HG03135 (cell line): Measurements from ENCODE around the gene CARD10.
"Not testable (repeated sequence)": the region's sequence is repeated elsewhere in the genome, so short reads cannot be mapped to it uniquely, and the experiment has no call there.

Experiments used
- ATAC-seq: cut with Tn5 transposase; IDR thresholded peaks from one replicate; pipeline ENCODE4 v1.9.1; 2021; ENCODE audit warnings: mild to moderate bottlenecking, moderate library complexity; ENCODE audit not compliant: unreplicated experiment

The CARD10 gene

DNA sequence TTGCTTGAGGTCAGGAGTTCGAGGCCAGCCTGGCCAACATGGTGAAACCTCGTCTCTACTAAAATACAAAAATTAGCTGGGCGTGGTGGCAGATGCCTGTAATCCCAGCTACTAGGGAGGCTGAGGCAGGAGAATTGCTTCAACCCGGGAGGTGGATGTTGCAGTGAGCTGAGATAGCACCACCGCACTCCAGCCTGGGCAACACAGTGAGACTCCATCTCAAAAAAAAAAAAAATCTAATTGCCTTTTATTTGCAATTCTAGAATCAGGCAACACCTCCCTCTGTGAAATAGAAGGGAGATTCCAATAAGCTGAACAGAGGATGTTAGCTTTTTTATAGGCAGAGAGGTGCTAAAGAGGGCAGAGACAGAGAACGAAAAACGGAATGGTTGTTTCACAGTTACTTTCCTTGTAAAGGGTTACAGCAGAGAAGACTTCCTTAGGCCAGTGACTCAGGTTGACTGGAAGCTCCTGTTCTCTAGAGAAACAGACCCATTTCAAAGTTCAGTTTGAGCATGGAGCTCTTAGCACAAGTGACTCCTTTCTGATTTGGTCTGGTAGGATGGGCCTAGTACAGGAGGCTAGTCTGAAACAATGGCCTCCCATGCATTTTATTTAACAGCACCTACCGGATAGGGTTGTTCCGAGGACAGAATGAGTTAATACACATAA is 8.0 kb upstream of the CARD10 start:
- not testable (repeated sequence) for ATAC-seq

DNA sequence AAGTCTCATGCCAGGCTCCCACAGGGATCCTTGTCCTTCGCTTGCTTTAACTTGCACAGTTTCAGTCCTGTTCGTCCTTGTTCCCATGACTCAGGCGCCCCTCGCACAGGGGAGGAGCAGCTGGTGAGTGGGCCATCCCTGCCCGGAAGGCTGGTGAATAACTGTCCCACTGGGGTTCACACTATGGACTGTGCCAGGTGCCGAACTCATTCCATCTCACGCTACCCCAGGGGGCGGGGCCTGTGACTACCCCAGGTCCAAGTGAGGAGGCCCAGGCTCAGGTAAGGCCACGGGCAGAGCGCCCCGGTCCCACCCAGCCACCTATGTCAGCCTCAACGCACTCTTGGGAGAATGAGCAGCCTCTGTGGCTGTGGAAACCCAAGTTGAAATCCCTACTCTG is 7.2 kb upstream of the CARD10 start:
- ATAC-seq: no peak

DNA sequence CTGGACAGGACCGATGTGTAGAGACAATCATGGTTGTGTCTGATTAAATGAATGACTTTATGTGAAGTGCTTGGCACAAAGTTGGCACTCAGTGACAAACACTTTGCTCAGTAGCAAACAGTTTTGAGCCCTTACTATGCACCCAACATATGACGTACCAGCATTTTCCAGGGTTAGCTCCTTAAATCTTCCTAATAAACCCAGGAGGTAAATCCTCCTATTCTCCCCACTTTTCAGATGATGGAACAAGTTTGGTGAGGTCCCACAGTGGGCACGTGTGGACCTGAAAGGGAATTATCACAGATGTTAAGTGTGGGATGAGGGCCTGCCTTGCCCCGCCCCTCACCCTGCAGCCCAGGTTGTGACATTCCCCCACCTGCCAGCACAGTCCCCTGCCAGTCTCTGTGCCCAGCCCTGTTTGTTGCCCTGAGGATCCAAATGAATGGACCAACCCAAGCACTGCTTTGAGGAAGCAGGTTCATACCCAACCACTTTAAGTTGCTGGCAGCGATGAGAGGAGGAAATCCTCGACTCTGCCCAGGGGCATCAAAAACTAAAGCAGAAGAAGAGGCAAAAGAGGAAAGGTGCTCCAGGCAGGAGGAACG is 6.6 kb upstream of the CARD10 start:
- ATAC-seq: no peak

DNA sequence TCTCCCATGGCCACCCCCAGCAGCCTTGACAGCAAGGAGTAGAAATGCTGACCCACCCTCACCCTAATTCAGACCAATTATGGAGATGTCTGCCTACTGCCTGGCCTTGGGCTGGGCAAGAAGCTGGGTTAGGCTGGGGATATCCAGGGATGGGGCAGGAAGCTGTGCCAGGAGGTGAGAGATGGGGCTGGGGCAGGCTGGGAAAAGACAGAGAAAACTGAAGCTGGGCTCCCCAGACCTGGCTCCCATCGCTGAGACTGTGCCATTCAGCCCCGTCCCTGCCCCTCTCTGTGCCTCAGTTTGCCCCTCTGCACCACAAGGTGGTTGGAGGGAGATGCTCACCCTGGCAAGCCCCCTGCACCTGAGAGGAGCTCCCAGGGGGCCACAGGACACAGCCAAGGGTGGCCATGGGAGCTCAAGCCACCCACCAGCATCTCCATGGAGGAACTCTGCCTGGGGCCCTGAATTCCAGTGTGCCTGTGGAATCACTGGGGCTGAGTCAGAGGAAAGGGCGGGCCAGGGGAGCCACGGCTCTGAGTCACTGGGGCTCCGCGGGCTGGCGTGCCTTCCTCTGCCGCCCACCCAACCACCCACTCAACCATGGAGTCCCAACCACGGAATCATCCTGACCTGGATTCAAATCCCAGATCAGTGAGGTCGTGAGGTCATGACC is 6.0 kb upstream of the CARD10 start:
- no peak for ATAC-seq

DNA sequence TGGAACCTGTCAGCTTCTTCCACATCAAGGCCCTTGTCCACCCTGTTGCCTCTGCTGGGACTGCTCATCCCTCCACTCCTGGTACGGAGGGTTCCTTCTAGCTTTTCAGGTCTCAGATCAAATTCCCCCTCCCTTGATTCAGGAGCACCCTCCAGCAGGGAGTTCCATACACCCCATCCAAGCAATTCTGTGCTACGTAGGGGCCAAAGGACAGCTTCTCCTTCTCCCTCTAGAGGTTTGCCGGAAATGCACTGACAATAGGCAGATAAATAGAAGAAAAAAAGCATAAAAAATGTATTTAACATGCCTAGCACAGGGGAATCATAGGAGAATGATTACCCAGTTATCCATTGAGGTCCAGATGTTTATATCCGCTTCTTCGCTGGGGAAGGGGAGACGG is 3.3 kb upstream of the CARD10 start:
- no peak for ATAC-seq

DNA sequence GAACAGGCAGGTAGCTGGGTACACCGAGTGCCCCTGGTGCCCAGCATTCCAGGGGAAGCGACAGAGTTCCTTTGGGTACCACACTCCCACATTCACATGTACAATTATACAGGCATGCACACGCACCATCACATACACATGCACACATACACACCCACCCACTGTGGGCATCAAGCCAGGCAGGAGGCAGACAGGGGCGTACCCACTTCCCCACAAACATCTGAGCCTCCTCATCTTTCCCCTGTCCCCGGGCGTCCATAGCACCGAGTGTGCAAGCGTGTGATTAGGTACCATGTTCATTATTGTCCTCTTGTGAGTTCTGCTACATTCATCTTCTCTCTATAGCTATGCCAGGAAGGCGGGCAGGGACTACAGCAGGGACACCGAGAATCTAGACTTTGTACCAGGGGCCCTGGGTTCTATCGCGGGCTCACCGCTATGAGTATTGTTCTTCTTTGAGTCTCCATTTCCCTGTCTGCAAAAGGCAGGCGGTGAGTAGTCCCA is 2.1 kb upstream of the CARD10 start:
- ATAC-seq: no peak

DNA sequence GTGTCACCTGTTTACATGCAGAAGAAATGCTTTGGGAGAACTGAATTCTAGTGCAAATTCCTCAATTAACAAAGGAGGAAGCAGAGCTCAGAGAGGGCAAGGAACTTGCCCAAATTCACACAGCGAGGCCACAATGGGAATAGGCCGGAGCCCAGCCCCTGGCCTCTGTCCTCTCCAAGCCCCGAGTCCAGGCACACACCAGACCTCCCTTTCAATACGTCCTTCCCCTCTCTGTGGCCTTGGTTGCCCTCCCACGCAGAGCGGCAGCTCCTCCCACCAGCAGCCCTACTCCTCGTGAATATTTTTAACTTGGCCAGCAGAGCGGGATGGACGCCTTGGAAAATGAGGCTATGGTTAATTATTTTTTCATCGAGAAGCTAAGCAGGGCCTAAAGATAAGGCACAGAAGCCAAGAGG is 1.6 kb upstream of the CARD10 start:
- ATAC-seq: no peak

DNA sequence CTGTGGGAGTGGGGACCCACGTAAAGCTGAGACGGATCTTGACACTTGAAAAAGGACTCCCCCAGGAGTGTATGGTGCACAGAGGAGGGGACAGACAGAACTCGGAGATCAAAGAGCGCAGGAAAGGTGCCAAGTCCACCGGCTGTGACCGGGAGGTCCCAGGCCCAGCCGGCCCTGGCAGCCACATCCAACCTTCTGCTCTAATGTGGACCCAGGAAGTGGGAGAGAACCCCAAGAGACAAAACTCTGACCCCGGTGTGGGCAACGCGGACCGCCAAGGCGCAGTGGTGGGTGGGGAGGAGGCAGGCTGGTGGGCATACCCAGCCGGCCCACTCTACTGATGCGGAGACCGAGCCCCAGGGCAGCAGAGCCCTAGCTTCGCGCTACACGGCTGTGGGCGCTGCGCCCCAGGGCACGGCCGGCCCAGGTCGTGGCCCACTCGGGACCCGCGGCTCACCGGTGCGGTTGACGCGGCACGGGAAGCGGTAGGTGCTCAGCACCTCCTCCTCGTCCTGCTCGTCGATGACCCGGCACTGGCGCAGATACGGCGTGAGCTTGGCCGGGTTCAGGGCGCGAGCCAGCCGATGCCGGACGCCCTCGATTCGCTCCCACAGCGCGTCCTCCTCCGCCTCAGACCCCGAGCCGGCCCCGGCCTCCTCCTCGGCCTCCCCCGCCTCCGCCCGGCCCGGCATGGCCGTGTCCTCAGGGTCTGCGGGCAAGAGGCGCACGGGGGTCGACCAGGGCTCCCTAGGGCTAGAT is 527 bp downstream of the CARD10 start:
- ATAC-seq: no peak

DNA sequence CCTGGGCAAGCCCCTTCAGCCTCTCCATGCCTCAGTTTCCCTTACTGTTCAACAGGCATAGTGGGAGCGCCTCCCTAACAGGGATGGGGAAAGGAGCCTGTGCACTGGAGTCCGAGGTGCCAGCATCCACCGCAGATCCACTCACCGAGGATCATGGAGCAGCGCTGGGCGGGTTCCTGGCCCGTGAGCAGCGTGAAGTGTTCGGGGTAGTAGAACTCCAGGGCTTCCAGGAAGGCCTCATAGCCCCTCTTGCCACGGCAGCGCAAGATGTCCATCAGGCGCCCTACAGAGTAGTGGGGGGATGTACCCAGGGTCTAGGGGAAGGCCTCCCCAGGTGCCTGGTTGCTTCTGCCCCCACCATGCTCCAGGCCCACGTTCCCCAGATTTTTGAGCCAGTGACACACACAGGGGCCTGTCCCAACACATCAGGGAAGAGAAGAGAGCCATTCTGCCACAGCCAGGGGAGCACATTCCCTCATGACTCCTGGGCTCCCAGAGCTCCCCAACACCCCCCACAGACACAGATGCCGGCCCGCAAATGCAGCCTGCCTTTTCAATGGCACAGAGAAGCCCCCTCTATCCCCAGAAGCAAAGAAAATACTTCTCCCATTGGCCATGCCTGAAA is 1.3 kb downstream of the CARD10 start:
- no peak for ATAC-seq

DNA sequence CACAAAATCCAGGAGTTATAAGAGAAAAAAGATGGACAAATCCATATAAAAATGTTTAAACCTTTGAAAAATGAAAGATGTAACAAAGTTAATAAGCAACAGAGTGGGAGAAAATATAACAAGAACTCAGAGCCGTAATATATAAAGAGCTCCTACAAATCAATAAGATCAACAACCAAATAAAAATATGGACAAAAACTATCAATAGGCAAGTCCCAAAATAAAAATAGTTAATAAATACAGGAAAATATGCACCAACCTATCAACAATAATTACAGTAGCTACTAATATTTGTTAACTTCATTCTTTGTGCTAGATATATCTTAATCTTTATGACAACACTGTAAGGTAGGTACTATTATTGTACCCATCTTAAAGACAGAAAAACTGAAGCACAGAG is 2.8 kb downstream of the CARD10 start:
- no peak for ATAC-seq

DNA sequence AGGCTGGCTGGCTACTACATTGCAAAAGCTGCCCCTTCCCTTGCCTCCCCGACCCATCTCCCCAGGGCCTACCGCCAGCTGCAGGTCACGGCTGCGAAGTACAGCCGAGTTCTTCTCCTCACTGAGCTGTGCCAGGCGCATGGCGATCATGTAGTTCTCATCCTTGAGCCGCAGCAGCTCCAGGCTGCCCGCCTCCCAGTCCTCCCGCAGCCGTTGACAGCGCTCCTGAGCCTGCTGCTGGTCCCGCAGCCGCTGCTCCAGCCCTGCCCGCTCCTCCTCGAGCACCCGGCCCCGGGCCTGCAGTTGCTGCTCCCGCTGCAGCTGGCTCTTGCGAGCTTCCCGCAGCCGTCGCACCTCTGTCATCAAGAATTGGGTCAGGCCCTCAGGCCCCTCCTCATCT is 3.3 kb downstream of the CARD10 start:
- ATAC-seq: no peak

DNA sequence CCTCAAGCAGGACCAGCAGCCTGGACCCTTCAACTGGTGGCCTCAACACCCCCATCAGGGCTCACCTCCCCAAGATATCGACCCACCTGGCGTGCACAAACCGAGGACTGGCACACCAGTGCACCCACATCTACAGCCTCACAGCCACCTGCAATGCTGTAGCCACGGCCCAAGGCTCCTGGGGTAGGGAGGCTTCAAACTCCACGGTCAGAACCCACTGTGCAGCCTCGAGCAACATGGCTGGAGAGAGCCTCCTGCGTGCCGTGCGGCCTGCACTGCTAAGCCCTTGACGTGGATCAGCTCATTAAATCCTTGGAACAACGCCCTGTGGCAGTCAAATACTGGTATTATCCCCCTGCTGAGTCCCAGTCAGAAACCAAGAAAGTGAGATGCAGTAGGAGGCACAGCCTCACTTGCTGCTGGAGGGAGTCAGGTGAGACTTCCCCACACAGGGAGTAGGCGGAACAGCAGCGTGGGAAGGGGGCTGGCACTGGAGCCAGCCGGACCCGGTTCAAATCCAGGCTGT is 4.6 kb downstream of the CARD10 start:
- no peak for ATAC-seq

DNA sequence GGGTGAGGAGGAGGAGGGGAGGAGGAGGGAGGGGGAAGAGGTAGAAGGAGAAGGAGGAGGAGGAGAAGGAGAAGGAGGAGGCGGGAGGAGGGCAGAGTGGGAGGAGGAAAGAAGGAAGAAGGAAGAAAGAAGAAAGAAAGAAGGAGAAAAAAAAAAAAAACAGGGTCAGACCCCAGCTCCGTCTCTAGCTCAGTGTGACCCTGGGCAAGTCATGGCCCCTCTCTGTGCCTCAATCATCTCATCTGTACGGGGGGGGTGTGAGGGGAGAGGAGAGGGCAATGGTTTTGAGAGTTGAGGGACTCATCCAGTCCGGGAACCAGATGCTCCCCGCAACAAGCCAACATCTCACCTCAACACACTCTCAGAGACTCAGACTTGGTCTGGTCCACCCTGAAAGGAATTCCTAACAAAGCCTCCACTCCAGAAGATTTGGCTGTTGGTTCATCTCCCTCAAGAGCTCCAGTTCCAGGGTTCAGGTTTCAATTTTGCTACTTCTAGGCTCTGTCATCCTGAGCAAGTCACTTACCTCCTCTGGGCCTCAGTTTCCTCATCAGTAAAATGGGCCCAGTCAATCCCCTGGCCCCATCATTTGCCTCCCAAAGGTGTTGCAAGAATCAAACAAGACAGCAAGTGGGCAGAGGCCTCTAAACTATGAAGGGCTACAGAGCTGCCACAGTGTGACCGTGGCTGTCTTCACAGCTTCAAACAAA is 7.7 kb downstream of the CARD10 start:
- no peak for ATAC-seq

DNA sequence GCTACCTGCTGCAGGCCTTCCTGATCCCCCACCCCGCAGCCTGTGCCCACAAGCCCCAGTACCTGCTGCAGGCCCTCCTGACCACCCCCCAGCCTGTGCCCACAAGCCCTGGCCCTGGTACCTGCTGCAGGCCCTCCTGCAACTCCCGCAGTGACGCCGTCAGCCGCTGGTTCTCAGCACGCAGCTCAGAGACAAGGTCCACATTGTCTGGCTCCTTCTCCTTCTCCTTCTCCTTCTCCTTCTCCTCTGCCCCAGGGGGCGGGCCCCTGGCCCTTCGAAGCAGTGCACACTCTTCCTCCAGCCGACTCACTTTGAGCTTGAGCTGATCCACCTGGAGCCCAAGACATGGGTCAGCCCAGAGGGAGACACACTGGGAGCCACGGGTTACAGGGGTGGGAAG is 9.1 kb downstream of the CARD10 start:
- ATAC-seq: no peak

DNA sequence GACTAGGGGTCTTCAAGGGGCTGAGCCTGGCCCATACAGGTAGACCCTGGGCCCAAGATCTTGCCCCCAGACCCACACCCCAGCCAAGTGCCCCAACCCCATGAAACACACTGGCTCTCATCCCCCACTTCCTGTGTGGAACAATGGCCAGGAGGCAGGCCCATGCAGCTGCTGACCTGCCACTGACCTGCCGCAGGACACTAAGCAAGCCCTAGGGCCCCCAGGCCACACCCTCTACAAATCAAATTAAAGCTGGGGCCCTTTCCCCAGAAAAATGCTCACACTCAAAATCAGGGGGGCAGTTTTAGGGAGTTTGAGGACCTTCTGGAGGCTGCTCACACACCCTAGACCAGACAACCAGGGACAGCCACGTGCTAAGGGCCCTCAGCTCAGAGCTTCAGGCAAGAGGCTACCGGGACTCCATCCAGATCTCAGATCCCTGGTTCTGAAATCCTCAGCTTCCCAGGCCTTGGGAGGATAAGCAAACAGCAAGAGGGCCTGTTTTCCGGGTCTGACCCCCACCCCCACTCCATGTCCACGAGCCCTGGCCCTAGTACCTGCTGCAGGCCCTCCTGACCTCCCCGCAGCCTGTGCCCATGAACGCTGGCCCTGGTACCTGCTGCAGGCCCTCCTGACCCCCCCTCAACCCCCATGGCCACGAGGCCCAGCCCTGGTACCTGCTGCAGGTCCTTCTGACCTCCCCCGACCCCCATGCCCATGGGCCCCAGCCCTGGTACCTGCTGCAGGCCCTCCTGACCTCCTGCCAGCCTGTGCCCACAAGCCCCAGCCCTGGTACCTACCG is 10.0 kb downstream of the CARD10 start:
- ATAC-seq: no peak

DNA sequence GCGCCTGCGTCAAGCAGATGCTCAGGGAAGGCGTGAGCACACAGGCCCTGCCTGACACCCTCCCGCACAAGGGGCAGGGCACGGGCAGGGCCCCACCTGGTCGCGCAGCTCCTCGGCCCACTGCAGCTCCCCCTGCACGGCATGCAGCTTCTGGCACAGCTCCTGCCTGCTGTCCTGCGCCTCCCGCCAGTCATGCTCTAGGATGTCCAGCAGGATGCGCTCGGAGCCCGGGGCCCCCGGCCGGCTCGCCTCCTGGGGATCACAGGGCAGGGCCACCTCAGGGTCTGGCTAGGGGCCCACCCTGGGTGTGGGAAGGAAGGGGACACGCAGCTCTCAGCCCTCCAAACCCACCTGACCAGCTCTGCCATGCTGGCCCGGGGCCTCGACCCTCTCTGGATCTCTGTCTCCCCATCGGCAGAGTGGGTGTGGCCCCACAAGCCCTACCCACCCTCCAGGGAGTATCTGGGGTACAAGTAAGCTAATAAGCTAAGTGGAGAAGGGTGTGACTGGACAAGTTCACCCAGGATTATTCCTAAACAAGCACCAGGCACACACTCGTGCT is 10.7 kb downstream of the CARD10 start:
- no peak for ATAC-seq

DNA sequence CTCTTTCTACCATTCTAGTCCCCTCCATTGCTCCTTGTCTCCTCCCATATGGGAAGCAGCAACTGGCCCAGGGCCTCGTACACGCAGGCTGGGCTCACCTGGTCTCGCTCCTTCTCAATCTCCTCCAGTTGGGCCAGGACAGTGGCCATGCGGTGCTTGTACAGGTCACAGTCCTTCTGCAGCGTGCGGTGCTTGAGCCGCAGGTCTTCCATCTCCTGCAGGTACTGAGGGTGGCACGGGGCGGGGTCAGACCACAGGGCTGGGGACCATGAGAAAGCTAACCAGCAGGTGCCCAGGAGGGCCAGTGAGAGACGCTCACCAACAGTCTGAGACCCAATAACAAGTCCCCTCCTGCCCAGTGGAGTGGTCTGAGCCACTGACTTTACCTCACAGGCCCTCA is 11.5 kb downstream of the CARD10 start:
- no peak for ATAC-seq

DNA sequence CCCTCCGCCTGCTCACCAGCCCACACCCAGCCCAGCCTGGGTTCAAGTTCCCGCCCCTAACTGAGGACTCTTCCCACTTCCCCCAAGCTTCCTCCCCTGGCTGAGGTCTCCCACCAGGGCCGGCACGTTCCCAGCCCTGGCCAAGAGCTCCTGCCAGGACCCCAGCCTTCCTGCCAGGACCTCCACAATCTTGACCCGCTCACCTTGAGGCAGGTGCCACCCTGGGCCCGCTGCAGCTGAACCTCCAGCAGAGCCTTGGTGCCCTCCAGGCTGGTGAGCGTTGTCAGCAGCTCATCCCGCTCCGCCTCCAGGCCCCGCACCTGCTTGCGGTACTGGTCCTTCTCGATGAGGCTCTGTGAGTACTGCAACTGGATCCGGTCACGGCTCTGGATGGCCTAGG is 13.2 kb downstream of the CARD10 start:
- no peak for ATAC-seq

DNA sequence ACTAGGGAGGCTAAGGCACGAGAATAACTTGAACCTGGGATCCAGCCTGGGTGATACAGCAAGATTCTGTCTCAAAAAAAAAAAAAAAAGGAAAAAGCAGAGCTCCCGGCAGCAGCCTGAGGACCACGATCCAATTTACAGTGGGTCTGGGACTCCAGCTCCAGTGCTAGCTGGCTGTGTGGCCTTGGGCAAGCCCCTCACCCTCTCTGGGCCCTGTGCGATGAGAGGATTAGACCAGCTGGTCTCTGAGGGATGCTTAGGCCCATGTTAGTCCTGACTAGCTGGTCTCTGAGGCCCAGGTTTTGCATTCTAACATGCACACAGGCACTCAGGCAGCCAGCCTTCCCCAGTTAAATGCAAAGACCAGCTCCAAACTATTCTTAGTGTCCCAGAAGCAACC is 13.7 kb downstream of the CARD10 start:
- ATAC-seq: no peak
